Bronchial epithelial cell (primary cell): Measurements from ENCODE around the gene LIMS1. TPM values are rescaled to one million over a fixed set of nuclear protein-coding genes. Genes with fewer than 3 reads are reported as not detected.

ENCODE experiments used
- DNase-seq: peaks from one replicate; pipeline ENCODE4 v3.0.0-alpha.2; 2010; ENCODE audit warnings: low read depth
- FAIRE-seq: peaks from 2 replicates; lab custom pipeline; 2011; peaks lifted over from hg19 to GRCh38; lab: Jason Lieb, UNC
- H3K27me3 ChIP-seq: 2 replicates; pipeline ENCODE4 v1.5.1; 2011; ENCODE audit warnings: low read length; ENCODE audit not compliant: control insufficient read depth, insufficient read depth
- H3K36me3 ChIP-seq: 2 replicates; pipeline ENCODE4 v1.5.1; 2011; ENCODE audit warnings: low read length; ENCODE audit not compliant: control insufficient read depth, insufficient read depth
- H3K4me3 ChIP-seq: 2 replicates; pipeline ENCODE4 v1.5.1; 2011; ENCODE audit warnings: mild to moderate bottlenecking, low read depth, low read length, control low read depth
- total RNA-seq: library from RNA; depleted of rRNA; stranded (reverse); fragments of >200 nt; gene quantifications from 2 replicates; pipeline ENCODE4 v1.2.1, GENCODE V29; 2014
- TF ChIP-seq, protein P1 (sequence below): IDR thresholded peaks from 2 replicates; pipeline ENCODE4 v1.5.1; 2011; ENCODE audit warnings: mild to moderate bottlenecking, moderate library complexity, low read length, control low read depth, inconsistent platforms; ENCODE audit not compliant: insufficient read depth, severe bottlenecking

Gene LIMS1
- total RNA-seq, 1 donor from 2014 or later: 42.1 TPM

DNA sequence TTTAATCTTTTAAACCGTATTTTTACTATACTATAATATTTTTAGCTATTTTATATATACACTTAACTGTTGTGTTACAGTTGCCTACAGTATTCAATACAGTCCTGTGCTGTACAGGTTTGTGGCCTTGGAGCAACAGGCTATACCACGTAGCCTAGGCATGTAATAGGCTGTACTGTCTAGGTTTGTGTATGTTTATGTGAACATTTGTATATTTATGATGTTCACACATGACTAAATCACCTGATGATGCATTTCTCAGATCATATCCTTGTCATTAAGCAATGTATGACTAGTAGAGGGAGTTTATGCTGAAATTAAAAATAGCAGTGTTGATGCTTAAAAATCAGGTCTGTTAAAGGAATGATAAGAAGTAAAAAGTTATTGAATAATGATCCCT lies 92.7 kb downstream of the LIMS1 start:
- TF ChIP-seq, protein P1, sequence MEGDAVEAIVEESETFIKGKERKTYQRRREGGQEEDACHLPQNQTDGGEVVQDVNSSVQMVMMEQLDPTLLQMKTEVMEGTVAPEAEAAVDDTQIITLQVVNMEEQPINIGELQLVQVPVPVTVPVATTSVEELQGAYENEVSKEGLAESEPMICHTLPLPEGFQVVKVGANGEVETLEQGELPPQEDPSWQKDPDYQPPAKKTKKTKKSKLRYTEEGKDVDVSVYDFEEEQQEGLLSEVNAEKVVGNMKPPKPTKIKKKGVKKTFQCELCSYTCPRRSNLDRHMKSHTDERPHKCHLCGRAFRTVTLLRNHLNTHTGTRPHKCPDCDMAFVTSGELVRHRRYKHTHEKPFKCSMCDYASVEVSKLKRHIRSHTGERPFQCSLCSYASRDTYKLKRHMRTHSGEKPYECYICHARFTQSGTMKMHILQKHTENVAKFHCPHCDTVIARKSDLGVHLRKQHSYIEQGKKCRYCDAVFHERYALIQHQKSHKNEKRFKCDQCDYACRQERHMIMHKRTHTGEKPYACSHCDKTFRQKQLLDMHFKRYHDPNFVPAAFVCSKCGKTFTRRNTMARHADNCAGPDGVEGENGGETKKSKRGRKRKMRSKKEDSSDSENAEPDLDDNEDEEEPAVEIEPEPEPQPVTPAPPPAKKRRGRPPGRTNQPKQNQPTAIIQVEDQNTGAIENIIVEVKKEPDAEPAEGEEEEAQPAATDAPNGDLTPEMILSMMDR: no peak
- peak; percentile 77 for DNase-seq
- FAIRE-seq: no peak
- no peaks in the 10 kb centered on the region for H3K36me3 ChIP-seq
- H3K4me3 ChIP-seq: no peak overlapping the region
- no peaks in the 10 kb centered on the region for H3K27me3 ChIP-seq

DNA sequence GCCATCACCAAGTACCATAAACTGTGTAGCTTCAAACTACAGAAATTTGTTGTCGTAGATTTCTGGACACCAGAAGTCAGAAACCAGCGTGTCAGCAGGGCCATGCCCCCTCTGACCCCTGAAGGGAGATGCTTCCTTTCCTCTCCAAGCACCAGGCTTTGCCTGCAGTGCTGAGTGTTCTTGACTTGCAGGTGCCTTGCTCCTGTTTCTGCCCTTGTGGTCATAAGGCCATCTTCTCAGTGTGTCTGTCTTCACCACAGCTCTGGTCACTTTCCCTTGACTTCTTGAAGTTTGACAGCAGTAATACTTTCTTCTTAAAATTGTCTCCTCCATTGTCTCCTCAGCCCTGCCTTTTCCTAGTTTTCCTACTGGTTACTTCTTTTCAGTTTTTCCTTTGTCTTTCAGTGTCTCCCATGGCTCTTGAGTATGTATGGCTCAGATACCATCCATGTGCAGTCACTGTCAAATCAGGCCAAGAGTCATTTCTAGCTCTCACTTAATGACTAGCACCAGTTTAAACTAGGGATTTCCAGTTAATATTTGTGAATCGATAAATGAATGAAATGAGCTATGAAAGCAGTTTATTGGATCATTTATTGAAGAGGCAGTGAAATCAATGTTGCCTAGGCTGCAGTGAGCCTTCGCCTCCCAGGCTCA lies 93.8 kb downstream of the LIMS1 start:
- DNase-seq: no peak
- no peak overlapping the region for H3K4me3 ChIP-seq
- no peaks in the 10 kb centered on the region for H3K27me3 ChIP-seq
- no peak for FAIRE-seq
- H3K36me3 ChIP-seq: no peaks in the 10 kb centered on the region
- TF ChIP-seq, protein P1: no peak

DNA sequence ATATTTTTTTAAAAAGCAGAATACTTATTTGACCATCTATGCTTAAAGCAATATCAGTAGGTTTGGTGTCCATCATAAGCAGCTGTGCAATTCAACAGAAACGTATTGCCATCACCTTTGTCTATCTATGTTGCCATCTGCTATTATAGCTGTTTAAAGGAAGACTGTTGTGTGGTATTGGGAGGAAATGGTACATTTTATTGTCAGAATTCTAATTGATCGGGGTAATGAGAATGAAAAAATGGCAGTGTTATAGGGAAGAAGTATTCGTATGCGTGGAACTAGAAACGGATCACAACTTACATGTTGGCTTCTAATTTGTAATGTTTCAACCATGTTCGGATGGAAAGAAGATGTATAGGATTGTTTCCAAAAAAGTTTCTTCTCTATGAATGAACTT lies 94.7 kb downstream of the LIMS1 start:
- TF ChIP-seq, protein P1: no peak
- Histone ChIP-seq H3K36me3 (no peaks in the 10 kb centered on the region), H3K4me3 (no peak overlapping the region), H3K27me3 (no peaks in the 10 kb centered on the region)
- DNase-seq: no peak
- FAIRE-seq: no peak

DNA sequence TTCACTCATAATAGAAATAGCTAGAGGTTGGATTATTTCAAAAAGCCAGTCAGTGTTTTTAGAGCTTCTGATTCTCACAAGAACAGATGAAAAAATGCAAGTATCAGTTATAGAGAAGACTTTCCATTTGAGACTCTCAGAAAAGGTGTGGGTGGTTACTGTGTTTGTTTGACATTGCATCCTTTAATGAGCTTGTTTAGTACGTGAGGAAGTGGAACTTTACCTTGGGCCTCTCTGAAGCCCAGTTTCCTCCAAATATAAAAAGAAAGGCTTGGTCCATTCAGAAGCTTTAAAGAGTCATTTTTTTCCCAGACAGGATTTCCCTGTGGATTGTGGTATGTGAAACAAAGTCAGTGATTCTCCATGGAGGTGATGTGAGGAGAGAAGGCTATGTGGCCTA lies 95.1 kb downstream of the LIMS1 start:
- Histone ChIP-seq H3K36me3 (no peaks in the 10 kb centered on the region), H3K4me3 (no peak overlapping the region), H3K27me3 (no peaks in the 10 kb centered on the region)
- FAIRE-seq: no peak
- DNase-seq: no peak
- TF ChIP-seq, protein P1: no peak

DNA sequence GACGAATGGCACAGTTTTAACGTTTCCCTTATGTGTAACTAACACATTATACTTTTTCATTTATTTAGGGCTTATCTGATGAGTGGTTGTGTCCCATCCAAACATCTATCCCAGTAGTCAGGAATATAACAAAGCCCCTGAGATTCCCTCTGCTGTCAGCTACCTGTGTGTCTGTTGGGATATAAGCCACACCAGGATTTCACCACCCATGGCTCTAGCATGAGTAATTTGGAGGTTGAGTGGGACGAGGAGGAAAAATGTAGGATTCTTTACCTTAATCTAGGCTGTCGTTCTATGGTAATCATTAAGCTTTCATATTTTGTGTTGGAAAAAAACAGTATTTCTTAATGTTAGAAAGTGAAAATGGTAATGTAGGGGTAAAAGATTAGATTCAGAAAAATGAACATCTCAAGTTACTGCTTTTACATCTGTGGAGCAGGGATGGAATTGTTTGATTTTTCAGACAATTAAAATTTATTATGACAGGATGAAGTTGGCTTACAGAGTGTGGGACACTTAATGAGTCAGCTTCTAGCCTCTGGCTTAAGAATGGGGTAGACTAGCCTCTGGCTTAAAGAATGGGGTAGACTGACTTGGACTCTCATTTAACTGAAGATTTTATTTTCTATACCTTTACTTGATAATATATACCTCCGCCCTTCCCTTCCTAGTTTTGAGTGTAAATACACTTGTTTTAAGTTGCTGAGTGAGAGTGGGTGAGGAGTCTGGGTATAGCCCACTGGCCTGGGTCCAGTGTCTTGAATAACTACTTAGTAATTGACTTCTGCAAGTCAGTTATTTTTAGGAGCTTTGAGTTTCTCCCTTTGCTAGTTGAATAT lies 96.5 kb downstream of the LIMS1 start:
- no peaks in the 10 kb centered on the region for H3K27me3 ChIP-seq
- FAIRE-seq: no peak
- peak; percentile 49 for DNase-seq
- TF ChIP-seq, protein P1: no peak
- peaks cover 2% of the 10 kb centered on the region for H3K36me3 ChIP-seq
- H3K4me3 ChIP-seq: no peak overlapping the region
